ENCODE data around the gene SMAD7. TPM values are rescaled to one million over a fixed set of nuclear protein-coding genes. Genes with fewer than 3 reads are reported as not detected.

Gene SMAD7
- total RNA-seq, 1 donor from 2014 or later, result 24.3 TPM

DNA sequence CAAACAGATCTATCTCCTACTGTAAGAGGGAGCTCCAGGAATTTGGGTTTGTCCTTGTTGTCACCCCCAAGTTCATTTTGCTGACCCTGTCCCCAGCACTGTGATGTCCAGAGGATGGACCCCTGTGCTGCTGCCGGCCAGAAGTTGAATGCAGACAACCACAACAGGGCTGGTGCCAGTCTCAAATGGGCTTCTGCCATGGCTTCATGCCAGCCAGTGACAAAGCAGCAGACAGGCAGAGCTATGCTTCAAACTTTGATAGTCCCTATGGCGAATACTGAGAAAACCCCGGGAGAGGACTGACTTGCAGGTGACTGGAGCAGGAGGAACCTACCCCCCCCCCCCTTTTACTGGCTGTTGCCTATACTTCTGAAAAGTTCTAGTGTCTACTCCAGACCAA lies 3.2 kb downstream of the SMAD7 start:
- Mint-ChIP-seq H3K9me3 (ENCODE audit: low read depth) (no peaks in the 10 kb centered on the region), H3K4me1 (ENCODE audit: low read depth) (peaks cover 58% of the 10 kb centered on the region), H3K4me3 (ENCODE audit: low read depth) (peak overlapping the region; percentile 97), H3K36me3 (ENCODE audit: insufficient read depth) (peaks cover 5% of the 10 kb centered on the region), H3K27ac (peak overlapping the region; percentile 94), H3K27me3 (no peaks in the 10 kb centered on the region)
- TF ChIP-seq, protein P1, sequence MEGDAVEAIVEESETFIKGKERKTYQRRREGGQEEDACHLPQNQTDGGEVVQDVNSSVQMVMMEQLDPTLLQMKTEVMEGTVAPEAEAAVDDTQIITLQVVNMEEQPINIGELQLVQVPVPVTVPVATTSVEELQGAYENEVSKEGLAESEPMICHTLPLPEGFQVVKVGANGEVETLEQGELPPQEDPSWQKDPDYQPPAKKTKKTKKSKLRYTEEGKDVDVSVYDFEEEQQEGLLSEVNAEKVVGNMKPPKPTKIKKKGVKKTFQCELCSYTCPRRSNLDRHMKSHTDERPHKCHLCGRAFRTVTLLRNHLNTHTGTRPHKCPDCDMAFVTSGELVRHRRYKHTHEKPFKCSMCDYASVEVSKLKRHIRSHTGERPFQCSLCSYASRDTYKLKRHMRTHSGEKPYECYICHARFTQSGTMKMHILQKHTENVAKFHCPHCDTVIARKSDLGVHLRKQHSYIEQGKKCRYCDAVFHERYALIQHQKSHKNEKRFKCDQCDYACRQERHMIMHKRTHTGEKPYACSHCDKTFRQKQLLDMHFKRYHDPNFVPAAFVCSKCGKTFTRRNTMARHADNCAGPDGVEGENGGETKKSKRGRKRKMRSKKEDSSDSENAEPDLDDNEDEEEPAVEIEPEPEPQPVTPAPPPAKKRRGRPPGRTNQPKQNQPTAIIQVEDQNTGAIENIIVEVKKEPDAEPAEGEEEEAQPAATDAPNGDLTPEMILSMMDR (IDR thresholded peaks at IDR 0.05; ENCODE audit: unreplicated experiment), result no peak
- DNase-seq (ENCODE audit: low spot score, unreplicated experiment), result no peak

DNA sequence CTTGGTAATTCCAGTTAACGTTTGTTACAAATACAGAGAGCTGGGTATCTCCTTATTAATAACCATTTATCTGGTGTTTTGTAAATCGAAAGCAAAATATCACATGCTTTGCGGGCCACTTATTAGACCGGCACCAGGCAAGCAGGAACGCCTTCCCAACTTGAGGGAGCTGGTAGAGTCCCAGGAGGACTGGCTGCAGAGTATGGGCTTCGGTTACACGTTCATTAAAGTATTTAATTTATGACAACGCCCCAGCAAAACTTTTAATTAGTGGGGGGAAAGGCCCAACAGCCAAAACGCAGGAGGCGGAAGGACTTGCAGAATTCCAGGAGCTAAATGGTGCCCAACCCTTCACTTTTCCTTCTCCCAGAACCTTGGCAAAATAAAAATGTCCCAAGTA lies 3.7 kb downstream of the SMAD7 start:
- H3K27ac Mint-ChIP-seq, result peak overlapping the region; percentile 94
- no peaks in the 10 kb centered on the region for H3K27me3 Mint-ChIP-seq
- H3K9me3 Mint-ChIP-seq (ENCODE audit: low read depth), result no peaks in the 10 kb centered on the region
- H3K4me3 Mint-ChIP-seq (ENCODE audit: low read depth), result peak overlapping the region; percentile 97
- H3K4me1 Mint-ChIP-seq (ENCODE audit: low read depth), result peaks cover 63% of the 10 kb centered on the region
- H3K36me3 Mint-ChIP-seq (ENCODE audit: insufficient read depth), result peaks cover 5% of the 10 kb centered on the region
- TF ChIP-seq, protein P1 (IDR thresholded peaks at IDR 0.05; ENCODE audit: unreplicated experiment), result no peak
- no peak for DNase-seq (ENCODE audit: low spot score, unreplicated experiment)

DNA sequence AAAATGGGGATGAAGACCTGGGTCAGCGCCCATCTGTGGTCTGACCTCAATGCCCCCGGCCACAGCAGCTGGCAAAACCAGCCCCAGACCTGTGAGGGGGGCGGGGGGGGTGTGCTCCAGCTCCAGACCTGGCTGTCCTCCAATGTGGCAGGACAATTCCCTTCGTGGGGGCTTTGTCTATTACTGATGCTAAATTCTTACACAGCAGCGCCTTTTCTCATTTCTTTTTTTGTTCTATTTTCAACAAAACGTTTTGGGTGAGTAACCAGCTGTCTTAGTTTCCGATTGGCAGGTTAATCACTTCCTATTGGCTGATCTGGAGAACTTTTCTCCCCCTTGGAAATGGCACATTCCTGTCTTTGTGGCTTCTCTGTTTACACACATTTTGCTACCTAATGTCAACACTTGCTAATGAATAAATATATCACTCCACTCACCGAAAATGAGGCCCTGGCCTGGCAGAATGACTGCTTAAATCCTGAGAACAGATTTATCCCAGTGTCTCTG lies 4.4 kb downstream of the SMAD7 start:
- Mint-ChIP-seq H3K36me3 (ENCODE audit: insufficient read depth) (peaks cover 5% of the 10 kb centered on the region), H3K27me3 (no peaks in the 10 kb centered on the region), H3K4me1 (ENCODE audit: low read depth) (peaks cover 70% of the 10 kb centered on the region), H3K4me3 (ENCODE audit: low read depth) (peak overlapping the region; percentile 97), H3K27ac (peak overlapping the region; percentile 89), H3K9me3 (ENCODE audit: low read depth) (no peaks in the 10 kb centered on the region)
- TF ChIP-seq, protein P1 (IDR thresholded peaks at IDR 0.05; ENCODE audit: unreplicated experiment), result no peak
- no peak for DNase-seq (ENCODE audit: low spot score, unreplicated experiment)

DNA sequence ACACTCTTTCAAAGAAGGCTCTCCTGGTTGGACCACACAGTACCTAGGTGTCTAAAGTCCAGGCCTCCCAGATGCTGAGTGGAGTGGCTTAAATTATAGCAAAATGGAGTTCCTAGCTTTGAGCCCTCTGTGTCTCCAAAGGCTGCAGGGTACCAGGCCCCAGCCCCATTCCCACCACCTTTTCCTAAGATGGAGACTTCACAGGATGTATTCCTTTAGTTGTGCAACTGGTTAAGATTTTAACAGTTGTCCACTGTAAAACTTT lies 4.9 kb downstream of the SMAD7 start:
- Mint-ChIP-seq H3K4me3 (ENCODE audit: low read depth) (peak overlapping the region; percentile 97), H3K27ac (peak overlapping the region; percentile 89), H3K36me3 (ENCODE audit: insufficient read depth) (peaks cover 7% of the 10 kb centered on the region), H3K27me3 (no peaks in the 10 kb centered on the region), H3K4me1 (ENCODE audit: low read depth) (peaks cover 75% of the 10 kb centered on the region), H3K9me3 (ENCODE audit: low read depth) (no peaks in the 10 kb centered on the region)
- TF ChIP-seq, protein P1 (IDR thresholded peaks at IDR 0.05; ENCODE audit: unreplicated experiment), result no peak
- DNase-seq (ENCODE audit: low spot score, unreplicated experiment), result no peak

DNA sequence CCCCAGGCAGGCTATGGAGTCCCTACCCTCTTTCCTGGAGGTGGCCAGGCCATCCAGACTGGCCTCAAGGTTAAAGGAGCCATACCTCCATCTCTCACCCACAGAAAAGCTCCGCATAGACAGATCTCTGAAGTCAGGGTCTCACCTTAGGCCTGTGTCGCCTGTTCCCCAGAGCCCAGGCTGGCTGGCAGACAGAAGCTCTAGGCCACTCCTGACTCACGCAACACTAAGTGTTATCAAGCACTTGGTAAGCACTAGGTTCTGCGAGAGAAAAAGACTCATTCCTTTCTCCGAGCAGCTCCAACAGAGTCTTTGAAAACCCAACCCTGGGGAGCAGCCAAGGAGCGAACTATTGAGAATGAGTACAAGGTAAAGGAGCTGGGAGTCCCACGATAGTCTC lies 6.1 kb downstream of the SMAD7 start:
- H3K9me3 Mint-ChIP-seq (ENCODE audit: low read depth), result no peaks in the 10 kb centered on the region
- no peaks in the 10 kb centered on the region for H3K27me3 Mint-ChIP-seq
- TF ChIP-seq, protein P1 (IDR thresholded peaks at IDR 0.05; ENCODE audit: unreplicated experiment), result no peak
- peak overlapping the region; percentile 53 for H3K4me3 Mint-ChIP-seq (ENCODE audit: low read depth)
- peaks cover 84% of the 10 kb centered on the region for H3K4me1 Mint-ChIP-seq (ENCODE audit: low read depth)
- H3K36me3 Mint-ChIP-seq (ENCODE audit: insufficient read depth), result peaks cover 7% of the 10 kb centered on the region
- no peak for DNase-seq (ENCODE audit: low spot score, unreplicated experiment)
- peak overlapping the region; percentile 9 for H3K27ac Mint-ChIP-seq
